ENCODE results near the gene LCN6. TPM values are rescaled to one million over a fixed set of nuclear protein-coding genes. Genes with fewer than 3 reads are reported as not detected.

The LCN6 gene
- total RNA-seq, 1 experiment from 2014 or later = not detected

DNA sequence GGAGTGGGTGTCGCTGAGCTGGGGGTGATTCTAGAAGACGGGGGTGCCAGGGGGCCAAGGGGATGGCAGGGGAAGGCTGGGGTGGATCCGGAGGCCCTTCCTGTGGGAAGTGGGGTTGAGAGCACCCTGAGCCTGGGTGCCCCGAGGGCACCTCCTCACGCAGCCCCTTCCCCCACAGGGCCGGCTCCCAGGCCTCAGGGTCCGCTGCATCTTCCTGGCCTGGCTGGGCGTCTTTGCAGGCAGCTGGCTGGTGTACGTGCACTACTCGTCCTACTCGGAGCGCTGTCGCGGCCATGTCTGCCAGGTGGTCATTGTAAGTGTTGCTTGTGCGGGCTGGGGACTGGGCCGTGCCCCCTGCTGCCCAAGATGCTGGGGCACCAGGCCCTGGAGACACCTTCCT, 30.9 kb downstream of the LCN6 start:
- H3K9me3 Mint-ChIP-seq = no peaks in the 10 kb centered on the region; a peak in 1 of 5 replicates

More for the DNA sequence above, 30.9 kb downstream of the LCN6 start:
- no peak overlapping the region for H4K8ac ChIP-seq (replicated peaks; ENCODE audit: insufficient read length, low read depth, low read length)
- Mint-ChIP-seq H3K27me3 (ENCODE audit: low read depth) (no peaks in the 10 kb centered on the region; the same call in 1 of the 2 replicates), H3K4me3 (no peak overlapping the region), H3K27ac (no peak overlapping the region), H3K36me3 (ENCODE audit: insufficient read depth in 1 of 3, low read depth in 3 of 3) (peaks cover 3 to 10% (median 4%) of the 10 kb centered on the region in 3 experiments; a peak in 4 of 7 replicates), H3K4me1 (peaks cover 6 to 16% of the 10 kb centered on the region in 2 experiments)
- no peak for DNase-seq
- TF ChIP-seq, protein P1, sequence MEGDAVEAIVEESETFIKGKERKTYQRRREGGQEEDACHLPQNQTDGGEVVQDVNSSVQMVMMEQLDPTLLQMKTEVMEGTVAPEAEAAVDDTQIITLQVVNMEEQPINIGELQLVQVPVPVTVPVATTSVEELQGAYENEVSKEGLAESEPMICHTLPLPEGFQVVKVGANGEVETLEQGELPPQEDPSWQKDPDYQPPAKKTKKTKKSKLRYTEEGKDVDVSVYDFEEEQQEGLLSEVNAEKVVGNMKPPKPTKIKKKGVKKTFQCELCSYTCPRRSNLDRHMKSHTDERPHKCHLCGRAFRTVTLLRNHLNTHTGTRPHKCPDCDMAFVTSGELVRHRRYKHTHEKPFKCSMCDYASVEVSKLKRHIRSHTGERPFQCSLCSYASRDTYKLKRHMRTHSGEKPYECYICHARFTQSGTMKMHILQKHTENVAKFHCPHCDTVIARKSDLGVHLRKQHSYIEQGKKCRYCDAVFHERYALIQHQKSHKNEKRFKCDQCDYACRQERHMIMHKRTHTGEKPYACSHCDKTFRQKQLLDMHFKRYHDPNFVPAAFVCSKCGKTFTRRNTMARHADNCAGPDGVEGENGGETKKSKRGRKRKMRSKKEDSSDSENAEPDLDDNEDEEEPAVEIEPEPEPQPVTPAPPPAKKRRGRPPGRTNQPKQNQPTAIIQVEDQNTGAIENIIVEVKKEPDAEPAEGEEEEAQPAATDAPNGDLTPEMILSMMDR (conservative IDR thresholded peaks at IDR 0.05) = no peak
- H3K56ac ChIP-seq (ENCODE audit: insufficient read length, low read depth, low read length) = no peak overlapping the region
- H3K27me3 ChIP-seq (ENCODE audit: insufficient read depth, low read length) = no peaks in the 10 kb centered on the region
- H3T11ph ChIP-seq (ENCODE audit: low read length) = no peak overlapping the region
- H3K14ac ChIP-seq (ENCODE audit: insufficient read depth, low read length) = no peak overlapping the region
- no peaks in the 10 kb centered on the region; the same call in 1 of the 2 replicates for H3K4me1 ChIP-seq (ENCODE audit: insufficient read depth, low read length)
- H2BK15ac ChIP-seq (ENCODE audit: low read depth, low read length) = no peak overlapping the region
- H3K4ac ChIP-seq (ENCODE audit: low read depth, low read length) = no peak overlapping the region
- no peak overlapping the region for H3K18ac ChIP-seq (ENCODE audit: insufficient read length, low read depth, low read length)
- H2AFZ ChIP-seq (ENCODE audit: low read length) = no peak overlapping the region
- H4K91ac ChIP-seq (ENCODE audit: insufficient read length, low read depth, low read length) = no peak overlapping the region
- peaks cover 8% of the 10 kb centered on the region for H3K23me2 ChIP-seq (ENCODE audit: insufficient read length, low read depth, low read length, poor library complexity, severe bottlenecking)
- no peak overlapping the region for H3K4me2 ChIP-seq (ENCODE audit: insufficient read depth, insufficient read length, low read length)
- H2BK12ac ChIP-seq (ENCODE audit: insufficient read length, low read depth, low read length) = no peak overlapping the region
- no CpG with 5 or more reads among the region's 16 CpGs for WGBS (ENCODE audit: extremely low coverage, insufficient read length, low lambda C conversion rate)
- H3K27ac ChIP-seq (ENCODE audit: insufficient read length, low read depth, low read length) = no peak overlapping the region
- H2AK5ac ChIP-seq (ENCODE audit: insufficient read length, low read length) = no peak overlapping the region
- no peak overlapping the region for H2BK120ac ChIP-seq (ENCODE audit: low read depth, low read length, poor library complexity, severe bottlenecking)
- no peak overlapping the region for H2BK20ac ChIP-seq (ENCODE audit: low read depth, low read length, poor library complexity, severe bottlenecking)
- no peak overlapping the region for H3K23ac ChIP-seq (ENCODE audit: insufficient read length, low read depth, low read length)
- H2BK5ac ChIP-seq (ENCODE audit: insufficient read length, low read length) = no peak overlapping the region
- no peak overlapping the region for H4K5ac ChIP-seq (ENCODE audit: insufficient read length, low read depth, low read length)
- H4K20me1 ChIP-seq (ENCODE audit: control insufficient read depth, insufficient read depth, insufficient read length) = no peaks in the 10 kb centered on the region
- H3K79me2 ChIP-seq (ENCODE audit: insufficient read depth, low read length) = peaks cover 4% of the 10 kb centered on the region; the same call in 1 of the 2 replicates
- H3K79me1 ChIP-seq (ENCODE audit: insufficient read depth, low read depth, low read length, poor library complexity, severe bottlenecking) = peaks cover 8% of the 10 kb centered on the region
- H3K9me3 ChIP-seq (ENCODE audit: control insufficient read depth, low read depth, low read length) = no peaks in the 10 kb centered on the region
- no peak overlapping the region for H3K9ac ChIP-seq (ENCODE audit: extremely low read depth, insufficient read length, low read length)
